Medulla oblongata (tissue), 1 donor: ENCODE measurements around the gene ZFX.
A peak's percentile ranks its signal among the peaks of the same experiment; 100 is the strongest.

Experiments
- DNase-seq: peaks from one replicate; pipeline ENCODE4 v3.0.0-alpha.2; 2015; ENCODE audit errors: extremely low spot score

Gene ZFX

GRCh38 chrX:24235084-24235710 lies 85.7 kb downstream of the ZFX start:
- DNase-seq, result no peak

GRCh38 chrX:24241822-24242648 lies 92.5 kb downstream of the ZFX start:
- DNase-seq, result peak; percentile 35

- DNase-seq, result peak; percentile 66
Measured at GRCh38 chrX:24242649-24243175, 93.2 kb downstream of the ZFX start.

- no peak for DNase-seq
Measured at GRCh38 chrX:24243188-24243587, 93.7 kb downstream of the ZFX start.

- no peak for DNase-seq
Measured at GRCh38 chrX:24243692-24244091, 94.2 kb downstream of the ZFX start.

- DNase-seq, result no peak
Measured at GRCh38 chrX:24245202-24245601, 95.7 kb downstream of the ZFX start.

GRCh38 chrX:24248042-24248441 lies 98.5 kb downstream of the ZFX start:
- no peak for DNase-seq

- DNase-seq, result no peak
Measured at GRCh38 chrX:24253030-24253429, 103.5 kb downstream of the ZFX start.

- no peak for DNase-seq
Measured at GRCh38 chrX:24253469-24253868, 103.9 kb downstream of the ZFX start.

- DNase-seq, result no peak
Measured at GRCh38 chrX:24257011-24257410, 107.5 kb downstream of the ZFX start.

GRCh38 chrX:24259544-24260240 lies 110.2 kb downstream of the ZFX start:
- peak; percentile 58 for DNase-seq

GRCh38 chrX:24260842-24261550 lies 111.5 kb downstream of the ZFX start:
- DNase-seq, result peak; percentile 63

GRCh38 chrX:24262309-24262708 lies 112.8 kb downstream of the ZFX start:
- no peak for DNase-seq

- no peak for DNase-seq
Measured at GRCh38 chrX:24264383-24264782, 114.9 kb downstream of the ZFX start.
